ENCODE results near the gene SSH2.

- TF ChIP-seq, protein P1, sequence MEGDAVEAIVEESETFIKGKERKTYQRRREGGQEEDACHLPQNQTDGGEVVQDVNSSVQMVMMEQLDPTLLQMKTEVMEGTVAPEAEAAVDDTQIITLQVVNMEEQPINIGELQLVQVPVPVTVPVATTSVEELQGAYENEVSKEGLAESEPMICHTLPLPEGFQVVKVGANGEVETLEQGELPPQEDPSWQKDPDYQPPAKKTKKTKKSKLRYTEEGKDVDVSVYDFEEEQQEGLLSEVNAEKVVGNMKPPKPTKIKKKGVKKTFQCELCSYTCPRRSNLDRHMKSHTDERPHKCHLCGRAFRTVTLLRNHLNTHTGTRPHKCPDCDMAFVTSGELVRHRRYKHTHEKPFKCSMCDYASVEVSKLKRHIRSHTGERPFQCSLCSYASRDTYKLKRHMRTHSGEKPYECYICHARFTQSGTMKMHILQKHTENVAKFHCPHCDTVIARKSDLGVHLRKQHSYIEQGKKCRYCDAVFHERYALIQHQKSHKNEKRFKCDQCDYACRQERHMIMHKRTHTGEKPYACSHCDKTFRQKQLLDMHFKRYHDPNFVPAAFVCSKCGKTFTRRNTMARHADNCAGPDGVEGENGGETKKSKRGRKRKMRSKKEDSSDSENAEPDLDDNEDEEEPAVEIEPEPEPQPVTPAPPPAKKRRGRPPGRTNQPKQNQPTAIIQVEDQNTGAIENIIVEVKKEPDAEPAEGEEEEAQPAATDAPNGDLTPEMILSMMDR (IDR thresholded peaks at IDR 0.05; ENCODE audit: low read depth, low read length, missing input control): no peak
- TF ChIP-seq, protein P2, sequence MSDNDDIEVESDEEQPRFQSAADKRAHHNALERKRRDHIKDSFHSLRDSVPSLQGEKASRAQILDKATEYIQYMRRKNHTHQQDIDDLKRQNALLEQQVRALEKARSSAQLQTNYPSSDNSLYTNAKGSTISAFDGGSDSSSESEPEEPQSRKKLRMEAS (IDR thresholded peaks at IDR 0.05): no peak
- no peak for TF ChIP-seq GABPA (IDR thresholded peaks at IDR 0.05 in 1 of 2, conservative IDR thresholded peaks at IDR 0.05 in 1 of 2)
- TF ChIP-seq HNF4G (IDR thresholded peaks at IDR 0.05): no peak
- no peak for TF ChIP-seq SP1 (IDR thresholded peaks at IDR 0.05)
- TF ChIP-seq RAD21 (IDR thresholded peaks at IDR 0.05): no peak
- TF ChIP-seq YY1 (IDR thresholded peaks at IDR 0.05): no peak
- TF ChIP-seq FOXA1 (IDR thresholded peaks at IDR 0.05): no peak
- no peak for TF ChIP-seq JUND (IDR thresholded peaks at IDR 0.05)
- no peak for TF ChIP-seq RXRA (IDR thresholded peaks at IDR 0.05)
- TF ChIP-seq TAF1 (conservative IDR thresholded peaks at IDR 0.05): no peak
- TF ChIP-seq EGR1 (IDR thresholded peaks at IDR 0.05; ENCODE audit: low read depth in 2 of 2): no peak
Observed at GRCh38 chr17:29625037-29625750, 304.8 kb downstream of the SSH2 start.
